ENCODE measurements around the gene SOX5. TPM values are rescaled to one million over a fixed set of nuclear protein-coding genes. Genes with fewer than 3 reads are reported as not detected.

The SOX5 gene
- total RNA-seq, 2 experiments from 2014 or later = 0.50 TPM; not detected in 1

DNA sequence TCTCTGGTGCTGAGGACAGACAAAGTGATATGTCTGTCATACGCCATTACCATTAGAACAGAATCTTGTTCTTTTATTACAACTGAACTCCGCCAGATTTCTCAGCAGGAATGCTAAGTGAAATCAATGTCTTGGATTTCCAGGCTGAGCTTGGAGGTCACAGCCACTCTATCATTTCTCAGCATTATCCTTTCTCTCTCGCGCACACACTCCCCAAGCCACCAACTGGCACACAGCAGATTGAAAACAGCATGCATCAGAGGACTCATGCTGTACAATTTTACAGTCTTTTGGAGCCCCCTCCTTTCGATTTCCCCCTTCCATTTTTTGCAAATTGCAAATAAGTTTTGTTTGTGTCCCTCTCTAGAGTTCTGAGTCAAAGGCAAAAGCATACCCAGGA is 348.6 kb downstream of the SOX5 start:
- H3K27me3 Mint-ChIP-seq = no peaks in the 10 kb centered on the region
- DNase-seq = no peak
- H3K36me3 Mint-ChIP-seq = no peaks in the 10 kb centered on the region
- no peak overlapping the region for H3K27ac Mint-ChIP-seq
- H3K9me3 Mint-ChIP-seq (ENCODE audit: low read depth) = peaks cover 17% of the 10 kb centered on the region
- CTCF ChIA-PET = no interaction called here
- no peak overlapping the region for H3K4me3 Mint-ChIP-seq
- no peak for ATAC-seq
- H3K4me1 Mint-ChIP-seq = no peaks in the 10 kb centered on the region

DNA sequence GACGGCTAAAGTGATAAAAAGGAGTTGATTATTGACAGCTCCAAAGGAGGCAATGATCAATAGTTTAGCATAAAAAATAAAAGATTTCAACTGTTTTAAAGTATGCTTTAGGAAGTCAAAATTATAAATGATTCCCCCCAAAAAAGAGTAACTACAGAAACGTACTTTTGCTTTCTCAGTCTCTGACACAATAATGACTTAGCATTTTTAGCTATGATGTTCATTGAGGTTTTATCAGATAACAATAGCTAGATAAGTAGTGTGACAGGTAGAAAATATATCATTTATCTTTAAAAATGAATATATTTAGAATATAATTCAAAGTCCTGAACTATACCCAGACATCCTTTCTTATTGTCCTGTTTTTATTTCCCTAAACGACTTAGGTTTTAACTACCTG is 352.9 kb downstream of the SOX5 start:
- no peaks in the 10 kb centered on the region for H3K27me3 Mint-ChIP-seq
- H3K36me3 Mint-ChIP-seq = no peaks in the 10 kb centered on the region
- no peak overlapping the region for H3K4me3 Mint-ChIP-seq
- H3K27ac Mint-ChIP-seq = no peak overlapping the region
- H3K9me3 Mint-ChIP-seq (ENCODE audit: low read depth) = peaks cover 18% of the 10 kb centered on the region
- no peaks in the 10 kb centered on the region for H3K4me1 Mint-ChIP-seq
- DNase-seq (no peak), ATAC-seq (no peak)
- CTCF ChIA-PET = no interaction called here

DNA sequence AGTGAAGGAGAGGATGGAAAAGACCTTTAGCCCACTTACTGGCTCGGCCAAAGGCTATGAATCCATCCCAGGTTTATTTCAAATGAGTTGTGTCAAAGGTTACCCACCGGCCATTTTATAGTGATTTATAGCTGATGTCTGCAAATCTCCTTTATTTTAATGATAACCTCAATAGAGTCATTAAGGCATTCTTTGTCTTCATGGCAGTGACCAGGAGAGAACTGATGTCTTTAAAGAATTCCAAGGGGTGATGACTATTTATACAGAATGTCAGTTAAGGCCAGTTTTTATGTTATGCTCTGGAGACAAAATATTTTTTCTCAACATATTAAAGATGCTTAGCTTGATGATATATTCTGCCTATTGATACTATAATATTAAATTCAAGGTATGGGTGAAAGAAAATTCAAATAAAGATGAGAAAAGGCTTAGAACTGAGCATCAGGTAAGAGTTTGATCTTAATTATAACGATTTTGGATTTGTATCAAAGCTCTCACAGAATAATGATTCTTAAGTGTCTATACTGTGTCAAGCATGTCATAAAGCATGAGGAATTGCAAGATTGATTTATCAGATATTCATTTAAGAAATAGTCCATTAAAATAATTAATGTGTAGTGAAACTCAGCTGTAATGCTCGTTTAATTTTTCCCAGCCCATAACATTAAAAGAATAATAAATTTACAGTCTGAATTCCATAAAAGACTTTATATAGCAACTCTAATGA is 361.5 kb downstream of the SOX5 start:
- ATAC-seq (no peak), DNase-seq (no peak)
- Mint-ChIP-seq H3K36me3 (no peaks in the 10 kb centered on the region), H3K4me3 (no peak overlapping the region), H3K9me3 (ENCODE audit: low read depth) (no peaks in the 10 kb centered on the region), H3K4me1 (no peaks in the 10 kb centered on the region), H3K27ac (no peak overlapping the region), H3K27me3 (no peaks in the 10 kb centered on the region)
- CTCF ChIA-PET = no interaction called here

DNA sequence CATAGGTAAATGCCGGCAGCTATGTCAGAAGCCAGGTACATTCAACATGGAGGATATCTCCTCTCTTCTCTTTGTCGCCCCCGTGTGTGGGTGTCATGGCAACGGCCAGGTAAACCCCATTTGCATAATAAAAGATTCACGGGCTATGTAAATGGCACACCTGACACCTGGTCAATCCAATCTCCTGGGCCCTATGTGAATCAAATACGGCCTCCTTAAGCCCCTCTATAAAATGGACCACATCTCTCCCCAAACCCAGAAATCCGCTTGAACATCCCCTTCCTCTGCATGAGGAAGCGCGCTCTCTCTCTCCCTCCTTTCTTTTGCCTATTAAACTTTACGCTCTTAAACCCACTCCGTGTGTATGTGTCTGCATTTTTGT is 363.7 kb downstream of the SOX5 start:
- no peak overlapping the region for H3K4me3 Mint-ChIP-seq
- CTCF ChIA-PET = no interaction called here
- no peaks in the 10 kb centered on the region for H3K9me3 Mint-ChIP-seq (ENCODE audit: low read depth)
- no peak for ATAC-seq
- H3K4me1 Mint-ChIP-seq = no peaks in the 10 kb centered on the region
- H3K27me3 Mint-ChIP-seq = no peaks in the 10 kb centered on the region
- DNase-seq = no peak
- no peaks in the 10 kb centered on the region for H3K36me3 Mint-ChIP-seq
- no peak overlapping the region for H3K27ac Mint-ChIP-seq

DNA sequence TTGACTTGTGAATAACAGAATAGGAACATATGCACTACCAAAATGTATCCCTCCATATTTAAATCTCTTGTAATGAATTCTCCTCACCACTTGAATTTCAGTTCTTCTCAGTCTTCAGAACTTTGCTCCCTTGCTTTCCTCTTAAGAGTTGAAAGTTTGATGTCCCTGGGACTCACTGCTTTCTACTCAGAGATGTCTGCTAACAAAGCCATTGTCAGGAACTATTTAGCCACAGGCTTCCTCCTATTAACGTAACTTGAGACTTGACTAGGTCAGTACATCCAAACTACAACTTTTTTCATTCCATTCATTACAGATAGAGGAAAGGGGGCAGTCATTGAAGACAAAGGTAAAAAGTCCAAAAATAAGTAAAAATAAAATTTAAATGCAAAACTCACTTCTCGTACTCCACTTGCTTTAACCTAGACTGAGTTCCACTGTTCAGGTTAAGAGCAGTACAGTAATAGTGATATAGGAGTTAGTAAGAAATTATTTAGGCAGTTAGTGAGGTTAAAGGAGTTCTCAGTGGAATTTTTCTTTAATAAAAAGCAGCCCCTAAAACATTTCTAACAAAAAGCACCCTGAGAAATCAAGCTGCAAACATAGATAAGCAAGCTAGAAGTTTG is 364.2 kb downstream of the SOX5 start:
- no peaks in the 10 kb centered on the region for H3K27me3 Mint-ChIP-seq
- H3K4me1 Mint-ChIP-seq = no peaks in the 10 kb centered on the region
- H3K9me3 Mint-ChIP-seq (ENCODE audit: low read depth) = no peaks in the 10 kb centered on the region
- no peak overlapping the region for H3K4me3 Mint-ChIP-seq
- H3K27ac Mint-ChIP-seq = no peak overlapping the region
- CTCF ChIA-PET = no interaction called here
- no peaks in the 10 kb centered on the region for H3K36me3 Mint-ChIP-seq
- DNase-seq (no peak), ATAC-seq (no peak)

DNA sequence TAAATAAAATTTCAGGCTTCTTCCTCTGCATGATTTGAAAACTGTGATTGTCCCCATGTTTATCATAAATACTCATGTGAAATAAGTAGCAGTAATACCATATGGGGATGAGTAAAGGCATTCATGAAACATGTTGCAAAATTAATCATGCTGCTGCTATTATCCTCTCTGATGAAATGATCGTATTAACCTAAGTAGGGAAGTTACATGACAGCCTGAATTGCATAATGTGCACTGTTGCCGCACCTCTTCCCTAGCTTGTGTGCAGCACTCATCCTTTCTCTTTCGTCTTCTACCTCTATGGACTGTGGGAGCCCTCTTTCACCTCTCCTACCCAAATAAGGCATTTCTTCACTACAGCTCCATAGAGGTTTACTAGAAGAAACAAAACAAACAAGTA is 367.6 kb downstream of the SOX5 start:
- Mint-ChIP-seq H3K4me3 (no peak overlapping the region), H3K27ac (no peak overlapping the region), H3K27me3 (no peaks in the 10 kb centered on the region), H3K36me3 (no peaks in the 10 kb centered on the region), H3K4me1 (no peaks in the 10 kb centered on the region), H3K9me3 (ENCODE audit: low read depth) (no peaks in the 10 kb centered on the region)
- no peak for ATAC-seq
- CTCF ChIA-PET = no interaction called here
- no peak for DNase-seq

DNA sequence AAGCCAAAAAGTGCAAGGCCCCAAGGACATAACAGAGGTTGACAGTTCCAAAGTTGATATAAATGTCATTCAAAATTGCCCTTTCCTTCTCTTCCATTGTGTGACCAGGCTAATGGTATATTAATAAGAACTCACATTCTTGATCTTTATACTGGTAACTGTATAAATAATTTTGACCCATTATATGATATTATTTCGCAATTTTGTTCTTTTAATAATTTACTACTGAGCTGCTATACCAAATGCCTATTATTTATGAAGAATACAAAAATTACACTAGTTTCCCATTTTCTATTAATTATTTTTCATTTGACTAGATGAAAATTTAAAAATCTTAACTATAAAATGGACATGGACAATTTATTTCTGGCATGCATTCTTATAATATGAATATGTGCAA is 370.2 kb downstream of the SOX5 start:
- DNase-seq = no peak
- Mint-ChIP-seq H3K36me3 (no peaks in the 10 kb centered on the region), H3K4me1 (no peaks in the 10 kb centered on the region), H3K4me3 (no peak overlapping the region), H3K27ac (no peak overlapping the region), H3K9me3 (ENCODE audit: low read depth) (no peaks in the 10 kb centered on the region), H3K27me3 (no peaks in the 10 kb centered on the region)
- CTCF ChIA-PET = no interaction called here
- ATAC-seq = no peak

DNA sequence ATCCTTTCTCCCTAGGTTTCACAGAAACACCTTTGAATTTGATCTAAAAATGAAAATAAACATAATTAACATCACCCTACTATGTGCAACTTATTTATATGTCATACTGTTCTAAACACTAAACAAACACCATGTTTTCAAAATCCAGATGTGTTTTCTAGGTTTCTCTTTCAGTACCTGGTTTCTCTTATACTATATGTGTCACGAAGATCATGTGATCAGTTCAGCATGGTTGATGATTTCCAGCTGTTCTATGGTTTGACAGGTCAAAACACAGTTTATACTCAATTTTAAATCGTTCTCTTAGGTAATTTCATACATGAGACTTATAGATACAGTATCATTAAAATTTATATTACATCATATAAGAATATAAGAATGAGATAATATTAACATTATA is 373.1 kb downstream of the SOX5 start:
- no peak for ATAC-seq

DNA sequence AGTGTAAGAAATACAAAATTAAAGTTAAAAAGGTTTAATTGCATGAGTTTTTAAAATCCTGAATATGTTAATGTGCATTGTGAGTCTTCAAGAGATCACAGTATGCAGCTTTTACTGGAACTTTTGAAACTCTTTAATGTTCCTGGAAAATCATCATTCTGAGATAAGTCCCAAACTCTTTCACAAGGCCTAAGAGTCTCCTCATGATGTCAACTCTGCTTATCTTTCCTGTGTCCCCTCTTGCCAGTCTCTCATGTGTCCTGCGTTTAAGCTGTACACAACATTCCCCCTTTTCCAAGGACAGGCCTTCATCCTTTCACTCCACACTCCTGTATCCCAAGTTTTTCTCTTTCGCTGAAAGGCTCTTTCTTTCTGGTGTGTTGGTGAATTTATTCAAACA is 380.1 kb downstream of the SOX5 start:
- Mint-ChIP-seq H3K27me3 (no peaks in the 10 kb centered on the region), H3K4me3 (no peak overlapping the region), H3K36me3 (no peaks in the 10 kb centered on the region), H3K27ac (no peak overlapping the region), H3K4me1 (no peaks in the 10 kb centered on the region), H3K9me3 (ENCODE audit: low read depth) (peaks cover 3% of the 10 kb centered on the region)
- DNase-seq = no peak
- CTCF ChIA-PET = no interaction called here
- no peak for ATAC-seq

More for the DNA sequence above, 373.1 kb downstream of the SOX5 start:
- CTCF ChIA-PET = no interaction called here
- H3K27me3 Mint-ChIP-seq = no peaks in the 10 kb centered on the region
- no peaks in the 10 kb centered on the region for H3K4me1 Mint-ChIP-seq
- no peak for DNase-seq
- H3K4me3 Mint-ChIP-seq = no peak overlapping the region
- no peaks in the 10 kb centered on the region for H3K36me3 Mint-ChIP-seq
- H3K9me3 Mint-ChIP-seq (ENCODE audit: low read depth) = no peaks in the 10 kb centered on the region
- no peak overlapping the region for H3K27ac Mint-ChIP-seq

DNA sequence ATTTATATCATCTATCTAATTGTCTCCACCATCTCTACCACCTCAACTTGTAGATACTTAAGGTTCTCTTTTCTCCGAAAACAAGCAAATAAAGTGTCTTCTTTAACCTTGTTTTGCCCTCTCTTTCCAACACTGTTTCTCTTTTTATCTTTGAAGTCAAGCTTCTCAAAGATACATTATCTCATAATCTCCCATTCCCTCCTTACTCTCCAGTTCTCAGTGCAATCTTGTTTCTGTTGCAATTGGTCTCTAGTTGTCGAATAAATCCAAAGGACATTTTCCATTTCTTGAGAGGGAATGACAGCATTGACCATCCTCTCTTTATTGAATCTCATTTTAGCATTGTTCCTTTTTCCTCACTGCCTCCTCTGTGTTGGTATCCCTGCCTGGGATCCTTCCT is 383.3 kb downstream of the SOX5 start:
- no peaks in the 10 kb centered on the region for H3K4me1 Mint-ChIP-seq
- no peak overlapping the region for H3K27ac Mint-ChIP-seq
- no peak for DNase-seq
- no peaks in the 10 kb centered on the region for H3K27me3 Mint-ChIP-seq
- H3K4me3 Mint-ChIP-seq = no peak overlapping the region
- no peak for ATAC-seq
- H3K9me3 Mint-ChIP-seq (ENCODE audit: low read depth) = peaks cover 3% of the 10 kb centered on the region
- no peaks in the 10 kb centered on the region for H3K36me3 Mint-ChIP-seq
- CTCF ChIA-PET = no interaction called here

DNA sequence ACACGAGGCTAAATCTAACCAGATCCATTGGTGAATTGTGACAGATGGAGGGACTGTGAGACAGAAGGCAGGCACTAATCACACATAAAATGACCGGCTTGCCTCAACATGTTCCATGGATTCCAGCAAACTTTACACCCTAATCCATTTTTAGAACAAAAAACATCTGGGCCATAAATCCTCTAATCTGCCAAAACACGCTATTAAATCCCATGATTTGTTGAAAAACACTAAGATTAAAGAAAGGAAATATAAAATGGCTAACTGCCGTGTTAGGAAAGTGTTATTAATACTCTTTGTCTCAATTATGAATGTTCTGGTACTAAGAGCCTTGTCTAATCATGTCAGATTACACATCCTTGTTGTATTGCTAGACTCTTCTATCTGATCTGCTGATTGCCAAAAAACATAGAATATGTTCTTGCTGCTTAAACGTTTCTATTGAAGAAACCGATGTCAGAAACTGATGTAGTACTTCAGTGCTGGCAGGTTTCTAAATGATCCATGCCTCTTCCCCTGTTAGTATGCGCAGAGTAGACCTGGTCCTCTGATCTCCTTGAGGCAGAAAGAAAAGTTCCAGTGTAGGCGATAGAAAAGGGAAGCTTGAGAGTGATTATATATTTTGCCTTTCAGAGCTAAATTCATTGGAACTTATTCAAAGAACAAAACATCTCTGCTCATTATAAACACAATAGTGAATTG is 384.9 kb downstream of the SOX5 start:
- Mint-ChIP-seq H3K36me3 (no peaks in the 10 kb centered on the region), H3K4me1 (peaks cover under 1% of the 10 kb centered on the region), H3K27ac (no peak overlapping the region), H3K9me3 (ENCODE audit: low read depth) (peaks cover 1% of the 10 kb centered on the region), H3K27me3 (no peaks in the 10 kb centered on the region), H3K4me3 (no peak overlapping the region)
- DNase-seq = no peak
- CTCF ChIA-PET = no interaction called here
- ATAC-seq = no peak

DNA sequence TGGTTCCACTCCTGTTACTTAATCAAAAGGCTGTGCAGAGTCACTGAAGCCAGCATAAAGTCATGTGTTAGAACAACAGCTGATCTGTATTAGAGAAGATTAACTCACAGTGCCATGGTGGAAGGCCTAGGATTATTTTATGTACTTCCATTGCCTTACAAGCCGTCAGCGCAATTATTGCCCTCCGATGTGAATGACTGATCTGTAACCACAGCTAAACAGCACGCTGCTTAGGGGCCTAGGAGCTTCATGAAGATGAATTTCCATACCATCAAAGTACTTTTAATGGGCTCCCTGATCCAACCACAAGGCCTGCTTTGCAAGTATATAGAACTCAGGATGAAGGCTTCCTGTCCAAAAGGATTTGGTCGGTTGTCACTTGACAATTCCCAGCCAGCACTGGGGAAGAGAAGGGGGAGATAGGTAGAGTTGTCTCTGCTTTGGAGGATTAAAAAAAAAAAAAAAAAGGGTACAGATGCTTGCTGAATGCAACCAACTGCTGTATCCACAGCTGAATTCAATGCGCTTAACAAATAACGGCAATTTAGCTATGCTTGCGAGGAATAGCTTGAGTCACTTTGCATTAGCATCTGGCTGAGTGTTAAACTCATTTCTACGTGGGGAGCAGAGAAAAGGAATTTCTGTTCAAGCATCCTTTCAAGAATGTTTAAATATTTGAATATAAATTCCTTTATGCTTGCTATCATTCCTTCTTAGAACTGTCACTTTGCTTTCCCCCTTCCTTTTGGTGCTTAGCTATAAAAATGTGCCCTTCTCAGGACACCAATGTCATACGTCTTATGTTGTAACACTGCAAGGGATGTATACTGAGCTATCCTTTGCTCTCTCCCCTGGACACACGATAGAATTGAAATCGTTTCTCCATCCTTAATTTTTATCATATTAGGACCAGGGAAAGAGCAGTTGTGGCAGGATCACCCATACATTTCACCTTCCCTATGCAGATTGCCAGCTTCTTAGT is 387.8 kb downstream of the SOX5 start:
- CTCF ChIA-PET = no interaction called here
- ATAC-seq (no peak), DNase-seq (no peak)
- no peaks in the 10 kb centered on the region for H3K36me3 Mint-ChIP-seq
- H3K9me3 Mint-ChIP-seq (ENCODE audit: low read depth) = no peaks in the 10 kb centered on the region
- no peak overlapping the region for H3K27ac Mint-ChIP-seq
- H3K4me3 Mint-ChIP-seq = no peak overlapping the region
- peaks cover 3% of the 10 kb centered on the region for H3K4me1 Mint-ChIP-seq
- H3K27me3 Mint-ChIP-seq = no peaks in the 10 kb centered on the region

DNA sequence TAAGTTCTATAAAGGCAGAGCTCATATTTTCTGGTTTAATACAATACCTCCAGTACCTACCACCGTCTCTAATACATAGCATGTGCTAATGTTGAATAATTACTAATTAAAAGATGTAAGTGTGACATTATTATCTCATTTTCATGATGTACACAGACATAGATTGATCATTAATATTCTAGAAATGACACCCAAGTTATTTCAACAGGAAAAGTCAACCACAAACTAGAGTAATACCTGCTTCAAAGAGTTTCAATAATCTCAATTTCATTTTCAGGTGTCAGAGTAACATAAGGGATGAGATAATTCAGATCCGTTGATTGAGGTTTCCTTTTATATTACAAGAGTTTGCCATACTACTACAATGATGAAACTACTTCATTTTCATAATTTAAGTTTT is 388.9 kb downstream of the SOX5 start:
- Mint-ChIP-seq H3K4me3 (no peak overlapping the region), H3K27me3 (no peaks in the 10 kb centered on the region), H3K9me3 (ENCODE audit: low read depth) (no peaks in the 10 kb centered on the region), H3K4me1 (peaks cover 3% of the 10 kb centered on the region), H3K27ac (no peak overlapping the region), H3K36me3 (no peaks in the 10 kb centered on the region)
- no peak for DNase-seq
- ATAC-seq = no peak
- CTCF ChIA-PET = no interaction called here
